IMR-90 (cell line): ENCODE results near the gene MICALL2. TPM values are rescaled to one million over a fixed set of nuclear protein-coding genes. Genes with fewer than 3 reads are reported as not detected.

Experiments
- ATAC-seq: fragments of 200-7000 bp; cut with Tn5 transposase; 2 replicates; pipeline ENCODE4 v1.9.1; 2020; ENCODE audit warnings: low read depth, mild to moderate bottlenecking, moderate library complexity
- BruUV-seq: library from RNA; stranded (reverse); fragments of 400-500 nt; replicated peaks from 2 replicates; lab custom pipeline; 2021; lab: Mats Ljungman, UMichigan
- CTCF ChIA-PET: fragments of 300-600 bp; formaldehyde crosslinking; extraction: SDS; loops from one replicate; lab custom pipeline; 2021; ENCODE audit warnings: antibody characterized with exemption; lab: Yijun Ruan, JAX
- POLR2A ChIA-PET: fragments of 300-600 bp; sonication (Branson Sonifier 250); formaldehyde crosslinking; loops from one replicate; lab custom pipeline; 2022; ENCODE audit warnings: antibody characterized with exemption; ENCODE audit not compliant: unreplicated experiment; lab: Charles Lee
- DNase-seq: peaks from one replicate; pipeline ENCODE4 v3.0.0; 2013
- H2AFZ ChIP-seq: replicated peaks from 2 replicates; pipeline ENCODE3; 2013; ENCODE audit warnings: low read length, mild to moderate bottlenecking; ENCODE audit not compliant: poor library complexity
- H2AK5ac ChIP-seq: 2 replicates; pipeline ENCODE4 v1.6.1; 2013; ENCODE audit warnings: low read depth, low read length, inconsistent platforms
- H2AK9ac ChIP-seq: replicated peaks from 2 replicates; pipeline ENCODE3; 2013; ENCODE audit warnings: mild to moderate bottlenecking, low read depth, low read length, moderate library complexity; ENCODE audit not compliant: poor library complexity
- H2BK120ac ChIP-seq: 2 replicates; pipeline ENCODE4 v1.6.1; 2013; ENCODE audit warnings: low read depth, low read length, inconsistent platforms
- H2BK15ac ChIP-seq: 3 replicates; pipeline ENCODE4 v1.6.1; 2013; ENCODE audit warnings: low read depth, low read length, inconsistent platforms
- H2BK20ac ChIP-seq: 2 replicates; pipeline ENCODE4 v1.6.1; 2013; ENCODE audit warnings: low read depth, mild to moderate bottlenecking, inconsistent platforms, low read length, moderate library complexity
- H2BK5ac ChIP-seq: 2 replicates; pipeline ENCODE4 v1.6.1; 2013; ENCODE audit warnings: mild to moderate bottlenecking, low read depth, low read length, inconsistent platforms; ENCODE audit not compliant: poor library complexity, severe bottlenecking
- H3K14ac ChIP-seq: replicated peaks from 2 replicates; pipeline ENCODE4 v1.6.1; 2013; ENCODE audit warnings: low read depth, low read length, inconsistent platforms
- H3K18ac ChIP-seq: 2 replicates; pipeline ENCODE4 v1.6.1; 2013; ENCODE audit warnings: low read depth, low read length, control low read depth
- H3K23ac ChIP-seq: 2 replicates; pipeline ENCODE4 v1.6.1; 2013; ENCODE audit warnings: low read depth, low read length, inconsistent platforms
- H3K27ac ChIP-seq: 2 replicates; pipeline ENCODE4 v1.5.1; 2013; ENCODE audit warnings: mild to moderate bottlenecking, control low read depth, low read length; ENCODE audit not compliant: insufficient read depth
- H3K27me3 ChIP-seq: 2 replicates; pipeline ENCODE4 v1.6.1; 2013; ENCODE audit warnings: low read length; ENCODE audit not compliant: control insufficient read depth, insufficient read depth
- H3K36me3 ChIP-seq: 2 replicates; pipeline ENCODE4 v1.6.1; 2013; ENCODE audit warnings: low read length, mixed read lengths; ENCODE audit not compliant: control insufficient read depth, insufficient read depth
- H3K4ac ChIP-seq: 2 replicates; pipeline ENCODE4 v1.6.1; 2013; ENCODE audit warnings: low read depth, low read length, inconsistent platforms
- H3K4me1 ChIP-seq: 2 replicates; pipeline ENCODE4 v1.6.1; 2013; ENCODE audit warnings: low read length, mixed read lengths; ENCODE audit not compliant: control insufficient read depth, insufficient read depth
- H3K4me2 ChIP-seq: 2 replicates; pipeline ENCODE4 v1.6.1; 2013; ENCODE audit warnings: low read depth, mild to moderate bottlenecking, control low read depth, low read length, moderate library complexity
- H3K4me3 ChIP-seq: 2 replicates; pipeline ENCODE4 v1.5.1; 2013; ENCODE audit warnings: low read depth, mild to moderate bottlenecking, control low read depth, low read length, moderate library complexity; ENCODE audit not compliant: insufficient read depth
- H3K56ac ChIP-seq: 2 replicates; pipeline ENCODE4 v1.6.1; 2013; ENCODE audit warnings: low read length, inconsistent platforms; ENCODE audit not compliant: insufficient read depth; ENCODE audit errors: extremely low read depth
- H3K79me1 ChIP-seq, 2 experiments: 2 replicates each; pipeline ENCODE4 v1.6.1; 2013; ENCODE audit warnings: low read length in 2 of 2, inconsistent platforms in 1 of 2, low read depth in 1 of 2
- H3K9ac ChIP-seq: 2 replicates; pipeline ENCODE4 v1.6.1; 2013; ENCODE audit warnings: low read depth, low read length, control low read depth
- H3K9me1 ChIP-seq: 2 replicates; pipeline ENCODE4 v1.6.1; 2013; ENCODE audit warnings: low read length, inconsistent platforms; ENCODE audit not compliant: insufficient read depth
- H3K9me3 ChIP-seq: 2 replicates; pipeline ENCODE4 v1.6.1; 2013; ENCODE audit warnings: low read length; ENCODE audit not compliant: control insufficient read depth, insufficient read depth
- H4K20me1 ChIP-seq: 2 replicates; pipeline ENCODE4 v1.6.1; 2013; ENCODE audit warnings: low read length, inconsistent platforms; ENCODE audit not compliant: insufficient read depth
- H4K5ac ChIP-seq: 2 replicates; pipeline ENCODE4 v1.6.1; 2013; ENCODE audit warnings: mild to moderate bottlenecking, low read depth, low read length, control low read depth
- H4K8ac ChIP-seq, 2 experiments: 2 replicates each; pipeline ENCODE4 v1.6.1; 2013; ENCODE audit warnings: low read depth in 2 of 2, low read length in 2 of 2, control low read depth in 1 of 2, inconsistent platforms in 1 of 2
- H4K91ac ChIP-seq: 2 replicates; pipeline ENCODE4 v1.6.1; 2013; ENCODE audit warnings: low read depth, low read length, inconsistent platforms; ENCODE audit not compliant: insufficient read depth
- CEBPB ChIP-seq: IDR thresholded peaks from 2 replicates; pipeline ENCODE4 v1.6.1; 2012; ENCODE audit warnings: low read depth, low read length, improper control_type of control experiment
- CHD1 ChIP-seq: IDR thresholded peaks from 2 replicates; pipeline ENCODE4 v1.6.1; 2012; ENCODE audit warnings: low read depth, low read length, improper control_type of control experiment
- FOS ChIP-seq: fragments of 150-350 bp; IDR thresholded peaks from 2 replicates; pipeline ENCODE4 v1.6.1; 2016; ENCODE audit warnings: low read depth, low read length
- MAFK ChIP-seq: IDR thresholded peaks from 2 replicates; pipeline ENCODE4 v1.6.1; 2012; ENCODE audit warnings: low read depth, low read length, improper control_type of control experiment
- MAZ ChIP-seq: IDR thresholded peaks from 2 replicates; pipeline ENCODE4 v1.6.1; 2012; ENCODE audit warnings: low read depth, mild to moderate bottlenecking, low read length, improper control_type of control experiment, moderate library complexity, borderline replicate concordance
- WGBS, 2 experiments: methylation state at CpG; one replicate each; pipeline versions ENCODE4 v1.1.5 to v1.1.7; 2013; ENCODE audit warnings: missing lambda C conversion rate in 2 of 2; ENCODE audit not compliant: insufficient read length in 1 of 2; ENCODE audit errors: extremely low coverage in 2 of 2; 5-methylcytosine and 5-hydroxymethylcytosine counted together
- dilution Hi-C: fragments of 300-500 bp; cut with HindIII; formaldehyde crosslinking; loops from one replicate; pipeline ENCODE4 v1.14.3; 2018; ENCODE audit warnings: low sequenced_read_pairs; ENCODE audit not compliant: unreplicated experiment
- in situ Hi-C: fragments of 300-500 bp; cut with MboI; formaldehyde crosslinking; loops from 3 replicates; pipeline ENCODE4 v1.14.3; 2019; ENCODE audit warnings: low sequenced_read_pairs, inconsistent platforms, mixed read lengths
- intact Hi-C: fragments of 100-400 bp; cut with micrococcal nuclease; formaldehyde crosslinking; loops from 2 replicates; pipeline ENCODE4 v1.10.0; 2022
- polyA plus RNA-seq, 3 experiments: library from polyadenylated mRNA; depleted of rRNA; stranded (reverse); fragments of >200 nt; gene quantifications; 2 replicates each; pipeline ENCODE4 v1.2.3, GENCODE V29; 2012; ENCODE audit warnings: low replicate concordance in 1 of 3
- total RNA-seq: library from RNA; depleted of rRNA; stranded (reverse); fragments of >200 nt; gene quantifications from 2 replicates; pipeline ENCODE4 v1.2.3, GENCODE V29; 2012
- TF ChIP-seq, protein P1 (sequence below): conservative IDR thresholded peaks from 2 replicates; pipeline ENCODE4 v1.5.1; 2012; ENCODE audit warnings: mild to moderate bottlenecking, low read depth, low read length, improper control_type of control experiment

MICALL2 gene
- total and polyA plus RNA-seq, 2 of the 4 experiments (the other 2 are of a cell fraction): 6.6 to 34.1 TPM

DNA sequence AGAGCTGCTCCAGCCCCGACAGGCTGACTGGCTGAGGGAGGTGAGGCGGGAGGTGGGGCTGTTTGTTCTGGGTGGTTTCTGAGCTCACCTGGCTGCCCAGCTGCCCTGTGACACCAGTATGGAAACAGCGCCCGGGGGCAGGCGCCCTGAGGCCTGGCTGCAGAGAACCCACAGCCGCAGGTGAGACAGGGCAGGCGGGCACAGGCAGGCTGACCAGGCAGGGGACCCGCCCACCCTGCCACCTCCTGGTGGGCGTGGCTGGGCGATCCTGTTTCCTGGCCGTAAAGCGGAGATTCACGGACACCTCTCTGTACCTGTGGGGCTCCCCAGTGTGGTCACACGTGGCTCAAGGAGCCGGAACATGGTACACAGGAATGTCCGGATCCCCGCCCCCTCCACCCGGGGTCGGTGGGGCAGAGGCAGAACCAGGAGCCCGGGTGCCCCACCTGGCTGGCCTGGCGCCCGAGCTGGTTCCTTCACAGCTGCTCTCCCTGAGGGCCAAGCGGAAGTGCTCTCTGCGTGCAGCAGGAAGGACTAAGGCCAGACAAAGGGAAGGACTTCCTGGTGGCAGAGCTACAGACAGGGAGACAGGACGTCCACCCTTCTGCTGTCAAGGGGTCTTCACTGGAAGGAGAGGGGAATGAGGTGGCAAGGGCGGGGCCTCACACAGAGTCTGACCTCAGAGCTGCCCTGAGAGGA lies 3.9 kb downstream of the MICALL2 start:
- H4K8ac ChIP-seq: peak overlapping the region in 1 of 2 experiments; percentile 44; a peak in 1 of 4 replicates
- H2BK15ac ChIP-seq: no peak overlapping the region; the same call in 2 of the 3 replicates
- no peak overlapping the region for H3K56ac ChIP-seq
- ChIA-PET CTCF (no interaction called here), POLR2A (no interaction called here)
- no peak overlapping the region; the same call in 1 of the 2 replicates for H3K4ac ChIP-seq
- intact Hi-C loops: no loop called here
- no peak for DNase-seq
- no peak overlapping the region for H3K23ac ChIP-seq
- H3K14ac ChIP-seq: no peak overlapping the region; the same call in 1 of the 2 replicates
- H3K4me1 ChIP-seq: peaks cover 32% of the 10 kb centered on the region
- H2BK5ac ChIP-seq: peak overlapping the region; percentile 39
- no peak overlapping the region for H2BK120ac ChIP-seq
- H4K91ac ChIP-seq: no peak overlapping the region
- dilution Hi-C loops: no loop called here
- H2BK20ac ChIP-seq: no peak overlapping the region
- peaks cover 9% of the 10 kb centered on the region for H3K9me1 ChIP-seq
- H3K4me2 ChIP-seq: no peak overlapping the region
- no peaks in the 10 kb centered on the region for H3K27me3 ChIP-seq
- peaks cover 40% of the 10 kb centered on the region for H4K20me1 ChIP-seq
- H3K79me1 ChIP-seq: peaks cover 0 to 81% of the 10 kb centered on the region in 2 experiments
- in situ Hi-C loops: no loop called here
- WGBS, 2 experiments: 40% methylated on average over 1 of the region's 26 CpGs; no CpG with 5 or more reads in 1 of the 2 experiments
- H3K9ac ChIP-seq: no peak overlapping the region
- 0 out of 2 replicates have a peak, but pooled peaks cover under 1% of the 10 kb centered on the region for H3K36me3 ChIP-seq
- H3K18ac ChIP-seq: no peak overlapping the region
- H3K9me3 ChIP-seq: no peaks in the 10 kb centered on the region
- H3K27ac ChIP-seq: no peak overlapping the region
- TF ChIP-seq CEBPB (no peak), FOS (no peak), MAZ (no peak), MAFK (no peak), CHD1 (no peak)
- TF ChIP-seq, protein P1, sequence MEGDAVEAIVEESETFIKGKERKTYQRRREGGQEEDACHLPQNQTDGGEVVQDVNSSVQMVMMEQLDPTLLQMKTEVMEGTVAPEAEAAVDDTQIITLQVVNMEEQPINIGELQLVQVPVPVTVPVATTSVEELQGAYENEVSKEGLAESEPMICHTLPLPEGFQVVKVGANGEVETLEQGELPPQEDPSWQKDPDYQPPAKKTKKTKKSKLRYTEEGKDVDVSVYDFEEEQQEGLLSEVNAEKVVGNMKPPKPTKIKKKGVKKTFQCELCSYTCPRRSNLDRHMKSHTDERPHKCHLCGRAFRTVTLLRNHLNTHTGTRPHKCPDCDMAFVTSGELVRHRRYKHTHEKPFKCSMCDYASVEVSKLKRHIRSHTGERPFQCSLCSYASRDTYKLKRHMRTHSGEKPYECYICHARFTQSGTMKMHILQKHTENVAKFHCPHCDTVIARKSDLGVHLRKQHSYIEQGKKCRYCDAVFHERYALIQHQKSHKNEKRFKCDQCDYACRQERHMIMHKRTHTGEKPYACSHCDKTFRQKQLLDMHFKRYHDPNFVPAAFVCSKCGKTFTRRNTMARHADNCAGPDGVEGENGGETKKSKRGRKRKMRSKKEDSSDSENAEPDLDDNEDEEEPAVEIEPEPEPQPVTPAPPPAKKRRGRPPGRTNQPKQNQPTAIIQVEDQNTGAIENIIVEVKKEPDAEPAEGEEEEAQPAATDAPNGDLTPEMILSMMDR: no peak
- H2AFZ ChIP-seq: peak overlapping the region; percentile 13
- ATAC-seq: no peak
- BruUV-seq: no TSS peak
- H3K4me3 ChIP-seq: no peak overlapping the region
- H2AK5ac ChIP-seq: peak overlapping the region; percentile 66; the same call in 1 of the 2 replicates
- peak overlapping the region; percentile 53 for H2AK9ac ChIP-seq
- H4K5ac ChIP-seq: no peak overlapping the region
